HCT116 (cell line): ENCODE data around the gene LMCD1.

Source experiments
- CBX3 ChIP-seq: IDR thresholded peaks from 2 replicates; pipeline ENCODE4 v1.6.1; 2012; ENCODE audit warnings: low read depth
- CTCF ChIP-seq, 3 experiments: fragments of 200-600 bp in 1 of 3; sonication (generic) in 1 of 3; IDR thresholded peaks in 2 of 3; conservative IDR thresholded peaks in 1 of 3; 2 replicates each; pipeline ENCODE4 v1.5.1; 2012 to 2017; ENCODE audit warnings: low read depth in 2 of 3, low read length in 2 of 3, antibody characterized with exemption in 1 of 3, borderline replicate concordance in 1 of 3, control low read depth in 1 of 3, mild to moderate bottlenecking in 1 of 3, mixed read lengths in 1 of 3, mixed run types in 1 of 3, moderate library complexity in 1 of 3; ENCODE audit not compliant: insufficient read depth in 1 of 3
- SIN3A ChIP-seq: IDR thresholded peaks from 2 replicates; pipeline ENCODE4 v1.6.1; 2012; ENCODE audit warnings: low read depth
- SP1 ChIP-seq: IDR thresholded peaks from 2 replicates; pipeline ENCODE4 v1.6.1; 2012; ENCODE audit warnings: low read depth
- TCF7L2 ChIP-seq: IDR thresholded peaks from 2 replicates; pipeline ENCODE4 v1.7.0; 2011; ENCODE audit warnings: borderline replicate concordance, inconsistent platforms; ENCODE audit not compliant: insufficient read depth, insufficient read length; ENCODE audit errors: extremely low read depth
- ZNF274 ChIP-seq: fragments of 200-500 bp; sonication (Bioruptor generic); IDR thresholded peaks from 2 replicates; pipeline ENCODE4 v1.6.1; 2014; ENCODE audit warnings: mild to moderate bottlenecking, low read depth, low read length, inconsistent platforms

- no peak for TF ChIP-seq CTCF (IDR thresholded peaks at IDR 0.05 in 2 of 3, conservative IDR thresholded peaks at IDR 0.05 in 1 of 3; ENCODE audit: borderline replicate concordance in 1 of 3, insufficient read depth in 1 of 3, low read depth in 2 of 3, low read length in 2 of 3)
- TF ChIP-seq TCF7L2, result no peak
- no peak for TF ChIP-seq ZNF274
- no peak for TF ChIP-seq CBX3
- no peak for TF ChIP-seq SIN3A
- no peak for TF ChIP-seq SP1
Measured at GRCh38 chr3:8561370-8561769, 59.7 kb downstream of the LMCD1 start.
